HepG2 (cell line): Measurements from ENCODE around the gene SMIM38. TPM values are rescaled to one million over a fixed set of nuclear protein-coding genes. Genes with fewer than 3 reads are reported as not detected.

Experiments used
- ZBTB40 ChIP-seq, 2 experiments: fragments of 450-650 bp in 1 of 2; sonication (generic) in 1 of 2; formaldehyde crosslinking in 1 of 2; IDR thresholded peaks; 2 replicates each; pipeline versions ENCODE4 v1.6.1 to v1.8.0; 2016 to 2022; ENCODE audit warnings: antibody characterized with exemption in 1 of 2, mild to moderate bottlenecking in 1 of 2, missing genetic modification reagents in 1 of 2
- ZNF550 ChIP-seq: sonication (generic); formaldehyde crosslinking; IDR thresholded peaks from 2 replicates; pipeline ENCODE4 v1.4.0; 2020; ENCODE audit warnings: mild to moderate bottlenecking, missing genetic modification reagents, borderline replicate concordance
- ZNF768 ChIP-seq: sonication (generic); formaldehyde crosslinking; IDR thresholded peaks from 2 replicates; pipeline ENCODE4 v1.4.0; 2020; ENCODE audit warnings: missing genetic modification reagents
- ZNF790 ChIP-seq: sonication (generic); formaldehyde crosslinking; IDR thresholded peaks from 2 replicates; pipeline ENCODE4 v1.8.0; 2022; ENCODE audit warnings: missing genetic modification reagents, mild to moderate bottlenecking, borderline replicate concordance
- polyA plus RNA-seq, 8 experiments: library from polyadenylated mRNA; depleted of rRNA in 3 of 8; stranded (reverse) in 7 of 8; unstranded in 1 of 8; fragments of >200 nt; fragmentation: Illumina TruSeq in 4 of 8; extraction: Trizol in 4 of 8; gene quantifications; 2 replicates each; pipeline versions ENCODE4 v1.2.1 to v1.2.3, GENCODE V29; 2011 to 2016; ENCODE audit warnings: low read depth in 4 of 8, missing spikeins in 1 of 8, mixed read lengths in 1 of 8; ENCODE audit not compliant: insufficient read depth in 1 of 8
- total RNA-seq, 5 experiments: library from RNA; depleted of rRNA; stranded (reverse); fragments of >200 nt; fragmentation: Illumina TruSeq; extraction: Trizol; gene quantifications; 2 replicates each; pipeline ENCODE4 v1.2.3, GENCODE V29; 2016; ENCODE audit warnings: low read depth in 1 of 5

SMIM38 gene
- total and polyA plus RNA-seq, 2 of the 13 experiments (the other 11 are each of a cell fraction or from before 2014, with no cell fraction given): 0.30 to 0.40 TPM

DNA sequence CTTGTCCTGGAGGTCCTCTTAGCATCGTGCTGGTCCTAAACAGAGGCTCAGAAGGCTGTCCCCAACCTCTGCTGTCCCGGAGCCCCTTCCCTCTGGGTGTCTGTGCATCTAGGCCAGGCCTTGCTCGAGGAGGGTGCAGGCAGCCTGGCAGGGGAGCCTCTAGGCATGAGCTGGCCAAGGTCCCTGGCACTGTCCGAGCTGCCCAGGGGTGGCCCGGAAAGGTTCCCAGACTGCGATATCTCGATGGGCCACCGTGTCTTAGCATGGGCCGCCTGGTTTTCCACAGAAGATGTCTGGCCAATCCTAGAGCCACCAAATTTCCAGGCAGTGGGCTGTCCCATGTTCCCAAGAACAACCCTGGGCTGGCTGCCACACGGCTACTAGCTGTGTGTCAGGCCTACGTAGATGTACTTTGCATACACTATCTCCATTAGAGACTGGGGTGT, 24.6 kb upstream of the SMIM38 start (continued):
- TF ChIP-seq ZBTB40 (IDR thresholded peaks at IDR 0.05): no peak
- TF ChIP-seq ZBTB40 (CRISPR knock-in tag; IDR thresholded peaks at IDR 0.05): no peak
- no peak for TF ChIP-seq ZNF768
- no peak for TF ChIP-seq ZNF790 (CRISPR knock-in tag)
- no peak for TF ChIP-seq ZNF550 (CRISPR knock-in tag)
